GM12878 (cell line): ENCODE data around the gene ZNF451. TPM values are rescaled to one million over a fixed set of nuclear protein-coding genes. Genes with fewer than 3 reads are reported as not detected.
A peak's percentile ranks its signal among the peaks of the same experiment; 100 is the strongest.

ENCODE experiments used
- ATAC-seq: fragments of 200-7000 bp; cut with Tn5 transposase; 3 replicates; pipeline ENCODE4 v1.9.1; 2020; ENCODE audit warnings: mild to moderate bottlenecking, moderate library complexity
- BruUV-seq: library from RNA; stranded (reverse); fragments of 400-500 nt; replicated peaks from 2 replicates; lab custom pipeline; 2021; lab: Mats Ljungman, UMichigan
- CTCF ChIA-PET: fragments of 300-600 bp; sonication (Branson Sonifier 250); formaldehyde crosslinking; extraction: SDS; loops from one replicate; lab custom pipeline; 2021; ENCODE audit warnings: inconsistent platforms; lab: Yijun Ruan, JAX
- POLR2A ChIA-PET: fragments of 350-600 bp; formaldehyde crosslinking; extraction: SDS; loops from one replicate; lab custom pipeline; 2021; ENCODE audit warnings: inconsistent platforms; lab: Charles Lee
- RAD21 ChIA-PET: fragments of 300-600 bp; sonication (Branson Sonifier 250); formaldehyde crosslinking; loops from one replicate; lab custom pipeline; 2023; ENCODE audit warnings: antibody characterized with exemption; ENCODE audit not compliant: unreplicated experiment; lab: Charles Lee
- SMC1A ChIA-PET: fragments of 300-600 bp; sonication (Branson Sonifier 250); formaldehyde crosslinking; loops from one replicate; lab custom pipeline; 2023; ENCODE audit not compliant: unreplicated experiment, uncharacterized antibody; lab: Charles Lee
- DNase-seq: peaks from one replicate; pipeline ENCODE4 v3.0.0-alpha.2; 2011; ENCODE audit warnings: low read depth, low spot score
- FAIRE-seq: peaks from 3 replicates; lab custom pipeline; 2011; peaks lifted over from hg19 to GRCh38; lab: Jason Lieb, UNC
- H2AFZ ChIP-seq: 2 replicates; pipeline ENCODE4 v1.6.0; 2011; ENCODE audit warnings: low read depth, low read length, control low read depth; ENCODE audit not compliant: control insufficient read depth
- H3K27ac ChIP-seq: 2 replicates; pipeline ENCODE4 v1.5.1; 2011; ENCODE audit warnings: control low read depth; ENCODE audit not compliant: control insufficient read depth, insufficient read depth
- H3K27me3 ChIP-seq, 2 experiments: replicated peaks in 1 of 2; 2 replicates each; pipeline versions ENCODE4 v1.6.0 to v1.6.1; 2011; ENCODE audit warnings: low read length in 1 of 2; ENCODE audit not compliant: control insufficient read depth in 2 of 2, insufficient read depth in 2 of 2
- H3K36me3 ChIP-seq, 2 experiments: 2 replicates each; pipeline ENCODE4 v1.5.1; 2011; ENCODE audit warnings: low read length in 1 of 2; ENCODE audit not compliant: control insufficient read depth in 2 of 2, insufficient read depth in 2 of 2
- H3K4me1 ChIP-seq: 2 replicates; pipeline ENCODE4 v1.6.1; 2011; ENCODE audit warnings: mild to moderate bottlenecking, low read length, moderate library complexity, mixed read lengths; ENCODE audit not compliant: control insufficient read depth, insufficient read depth
- H3K4me2 ChIP-seq: 2 replicates; pipeline ENCODE4 v1.6.0; 2011; ENCODE audit warnings: control low read depth; ENCODE audit not compliant: control insufficient read depth, insufficient read depth
- H3K4me3 ChIP-seq: fragments of 200-600 bp; sonication (generic); 2 replicates; pipeline ENCODE4 v1.5.1; 2016
- H3K79me2 ChIP-seq: 2 replicates; pipeline ENCODE4 v1.6.0; 2011; ENCODE audit warnings: low read length; ENCODE audit not compliant: control insufficient read depth, insufficient read depth
- H3K9ac ChIP-seq: 2 replicates; pipeline ENCODE4 v1.8.0; 2011; ENCODE audit warnings: low read length, control low read depth, mixed read lengths; ENCODE audit not compliant: control insufficient read depth, insufficient read depth
- H3K9me3 ChIP-seq: replicated peaks from 3 replicates; pipeline ENCODE4 v1.5.1; 2011; ENCODE audit warnings: mild to moderate bottlenecking, low read length; ENCODE audit not compliant: control insufficient read depth, insufficient read depth
- H4K20me1 ChIP-seq: 2 replicates; pipeline ENCODE4 v1.6.0; 2011; ENCODE audit not compliant: control insufficient read depth, insufficient read depth
- CTCF ChIP-seq, 3 experiments: IDR thresholded peaks in 2 of 3; conservative IDR thresholded peaks in 1 of 3; 2 replicates each; pipeline ENCODE4 v1.5.1; 2011; ENCODE audit warnings: low read depth in 3 of 3, low read length in 3 of 3, mild to moderate bottlenecking in 3 of 3, control low read depth in 2 of 3, moderate library complexity in 2 of 3, inconsistent platforms in 1 of 3, mixed read lengths in 1 of 3; ENCODE audit not compliant: control insufficient read depth in 2 of 3, insufficient read depth in 1 of 3; ENCODE audit errors: extremely low read depth in 1 of 3
- ELK1 ChIP-seq: IDR thresholded peaks from 2 replicates; pipeline ENCODE4 v1.6.1; 2012; ENCODE audit warnings: low read depth, low read length, improper control_type of control experiment
- EZH2 ChIP-seq: IDR thresholded peaks from 2 replicates; pipeline ENCODE4 v1.6.1; 2012; ENCODE audit warnings: low read depth, mild to moderate bottlenecking, control low read depth, inconsistent platforms, low read length, borderline replicate concordance; ENCODE audit not compliant: control insufficient read depth
- JUND ChIP-seq: IDR thresholded peaks from 2 replicates; pipeline ENCODE4 v1.6.1; 2012; ENCODE audit warnings: low read depth, mild to moderate bottlenecking, low read length, improper control_type of control experiment, moderate library complexity
- MAX ChIP-seq: IDR thresholded peaks from 2 replicates; pipeline ENCODE4 v1.6.1; 2012; ENCODE audit warnings: low read depth, low read length, improper control_type of control experiment
- NFYB ChIP-seq: IDR thresholded peaks from 2 replicates; pipeline ENCODE4 v1.6.1; 2011; ENCODE audit warnings: low read depth, mild to moderate bottlenecking, low read length, improper control_type of control experiment, moderate library complexity; ENCODE audit not compliant: insufficient read depth
- RAD21 ChIP-seq: IDR thresholded peaks from 2 replicates; pipeline ENCODE4 v1.6.1; 2011; ENCODE audit warnings: mild to moderate bottlenecking, low read depth, low read length, moderate library complexity; ENCODE audit not compliant: insufficient read depth
- SMC3 ChIP-seq: IDR thresholded peaks from 2 replicates; pipeline ENCODE4 v1.6.1; 2011; ENCODE audit warnings: low read length, improper control_type of control experiment, borderline replicate concordance
- SPI1 ChIP-seq: IDR thresholded peaks from 2 replicates; pipeline ENCODE4 v1.6.1; 2011; ENCODE audit warnings: low read depth, mild to moderate bottlenecking, low read length, moderate library complexity, borderline replicate concordance; ENCODE audit not compliant: insufficient read depth
- STAT1 ChIP-seq: fragments of 450-650 bp; conservative IDR thresholded peaks from 2 replicates; pipeline ENCODE4 v1.6.1; 2014; ENCODE audit warnings: antibody characterized with exemption, mild to moderate bottlenecking
- YBX1 ChIP-seq: fragments of 450-650 bp; IDR thresholded peaks from 2 replicates; pipeline ENCODE4 v1.6.1; 2016; ENCODE audit warnings: antibody characterized with exemption
- YY1 ChIP-seq: IDR thresholded peaks from 2 replicates; pipeline ENCODE4 v1.6.1; 2011; ENCODE audit warnings: low read depth, mild to moderate bottlenecking, low read length
- WGBS: methylation state at CpG from one replicate; pipeline ENCODE4 v1.1.6; 2016; ENCODE audit warnings: low lambda C conversion rate; ENCODE audit not compliant: insufficient replicate concordance, insufficient coverage; ENCODE audit errors: missing lambda C conversion rate; 5-methylcytosine and 5-hydroxymethylcytosine counted together
- in situ Hi-C: fragments of 300-500 bp; cut with MboI; formaldehyde crosslinking; loops from 9 replicates; pipeline ENCODE4 v1.14.3; 2018; ENCODE audit warnings: mixed read lengths
- intact Hi-C: fragments of 100-400 bp; cut with micrococcal nuclease; formaldehyde crosslinking; loops from one replicate; pipeline ENCODE4 v1.14.2; 2022; ENCODE audit not compliant: unreplicated experiment
- polyA plus RNA-seq, 11 experiments: library from polyadenylated mRNA; depleted of rRNA in 4 of 11; unstranded in 6 of 11; stranded (reverse) in 5 of 11; fragments of >200 nt; fragmentation: Nextera tagmentation in 4 of 11; fragmentation: Illumina TruSeq in 1 of 11; extraction: Ambion mirVana in 4 of 11; extraction: Trizol in 1 of 11; gene quantifications; 1 replicate in 1 of 11; 2 replicates in 10 of 11; pipeline versions ENCODE4 v1.2.1 to v1.2.3, GENCODE V29; 2011 to 2016; ENCODE audit warnings: inconsistent platforms in 2 of 11, missing spikeins in 2 of 11, low read depth in 1 of 11
- total RNA-seq, 4 experiments: library from RNA; depleted of rRNA in 3 of 4; stranded (reverse); fragments of >200 nt in 3 of 4; fragmentation: Illumina TruSeq in 1 of 4; extraction: Trizol in 1 of 4; gene quantifications; 2 replicates each; pipeline versions ENCODE4 v1.2.1 to v1.2.3, GENCODE V29; 2013 to 2021

ZNF451 gene
- total and polyA plus RNA-seq, 10 of the 15 experiments (the other 5 are each of a cell fraction or from before 2014, with no cell fraction given) = 6.5 to 44.4 (median 23.8) TPM

- Histone ChIP-seq H3K9ac (no peak overlapping the region), H2AFZ (no peak overlapping the region), H3K4me2 (no peak overlapping the region), H3K36me3 (peaks cover 0 to 10% of the 10 kb centered on the region in 2 experiments; a peak in 3 of 4 replicates), H3K4me1 (no peaks in the 10 kb centered on the region), H4K20me1 (no peaks in the 10 kb centered on the region), H3K27me3 (no peaks in the 10 kb centered on the region), H3K4me3 (no peak overlapping the region), H3K27ac (no peak overlapping the region), H3K79me2 (no peaks in the 10 kb centered on the region), H3K9me3 (no peaks in the 10 kb centered on the region)
- ChIA-PET SMC1A (interaction anchor here (1.1 to 2.0 kb wide), 8 partner anchors 10 to 128 kb away, joined by 3 to 7 read pairs (median 4); partner anchors contain the start of gene PRIM2), CTCF (interaction anchor here (0.9 to 2.3 kb wide), 7 partner anchors 11 to 133 kb away, joined by 3 to 16 read pairs (median 5); partner anchors contain the start of gene PRIM2), POLR2A (no interaction called here), RAD21 (interaction anchor here (1.7 to 2.2 kb wide), 2 partner anchors 124 to 127 kb away, joined by 3 to 10 read pairs; partner anchors contain the start of gene PRIM2)
- 96% methylated on average over 2 of the region's 2 CpGs for WGBS
- intact Hi-C loops (loop anchor here (5.0 kb wide), 1 partner anchor 127 kb away; the partner anchor contains the start of gene PRIM2), in situ Hi-C loops (no loop called here)
- no peak for FAIRE-seq
- TF ChIP-seq SPI1 = no peak
- no peak for TF ChIP-seq JUND
- peak; percentile 59 for TF ChIP-seq RAD21
- no peak for TF ChIP-seq YBX1
- no peak for TF ChIP-seq ELK1
- TF ChIP-seq EZH2 = no peak
- TF ChIP-seq NFYB = no peak
- TF ChIP-seq STAT1 = no peak
- TF ChIP-seq YY1 = no peak
- TF ChIP-seq SMC3 = peak; percentile 28; the same call in 1 of the 2 replicates
- TF ChIP-seq MAX = no peak
- TF ChIP-seq CTCF (IDR thresholded peaks at IDR 0.05 in 2 of 3, conservative IDR thresholded peaks at IDR 0.05 in 1 of 3; ENCODE audit: control insufficient read depth in 2 of 3, extremely low read depth in 1 of 3, insufficient read depth in 1 of 3, low read depth in 3 of 3, low read length in 3 of 3) = peak in 2 of 3 experiments; percentile 15 to 27; a peak in 2 of 6 replicates
- ATAC-seq = peak; percentile 48
- no peak for DNase-seq
- no TSS peak for BruUV-seq
Measured at GRCh38 chr6:57190140-57190539, 100.2 kb downstream of the ZNF451 start.
